Sigmoid colon (tissue), 7 donors: ENCODE results near the gene KLF16. TPM values are rescaled to one million over a fixed set of nuclear protein-coding genes. Genes with fewer than 3 reads are reported as not detected.

Experiments used
- DNase-seq: peaks from one replicate; pipeline ENCODE4 v3.0.0-alpha.2; 2019
- H3K27ac ChIP-seq, 4 donors: fragments of 200-600 bp; sonication (generic); one replicate each; pipeline ENCODE4 v1.5.1; 2016 to 2019; ENCODE audit warnings: mild to moderate bottlenecking in 1 of 4
- H3K27me3 ChIP-seq, 3 donors: fragments of 200-600 bp; sonication (generic); one replicate each; pipeline ENCODE4 v1.5.1; 2019; ENCODE audit warnings: mild to moderate bottlenecking in 1 of 3
- H3K36me3 ChIP-seq, 4 donors: fragments of 200-600 bp; sonication (generic); one replicate each; pipeline ENCODE4 v1.5.1; 2016 to 2019
- H3K4me1 ChIP-seq, 4 donors: fragments of 200-600 bp; sonication (generic); one replicate each; pipeline ENCODE4 v1.5.1; 2017 to 2019
- H3K4me3 ChIP-seq, 4 donors: fragments of 200-600 bp; sonication (generic); one replicate each; pipeline ENCODE4 v1.5.1; 2017 to 2019; ENCODE audit warnings: mild to moderate bottlenecking in 2 of 4, moderate library complexity in 1 of 4
- H3K9me3 ChIP-seq, 4 donors: fragments of 200-600 bp in 3 of 4; sonication (generic) in 3 of 4; one replicate each; pipeline versions ENCODE4 v1.5.1 to v1.6.1; 2013 to 2019
- CTCF ChIP-seq, 4 experiments: fragments of 450-650 bp in 3 of 4; fragments of 200-600 bp in 1 of 4; IDR thresholded peaks; one replicate each; pipeline ENCODE4 v1.5.1; 2016 to 2019; ENCODE audit warnings: antibody characterized with exemption in 4 of 4, mild to moderate bottlenecking in 3 of 4, moderate library complexity in 2 of 4
- EP300 ChIP-seq, 4 donors: sonication (generic); formaldehyde crosslinking; IDR thresholded peaks; one replicate each; pipeline ENCODE4 v1.6.1; 2017; ENCODE audit warnings: antibody characterized with exemption in 4 of 4
- POLR2A ChIP-seq, 2 donors: fragments of 450-650 bp; IDR thresholded peaks; one replicate each; pipeline ENCODE4 v1.6.1; 2016; ENCODE audit warnings: antibody characterized with exemption in 2 of 2, mild to moderate bottlenecking in 2 of 2, moderate library complexity in 2 of 2
- POLR2AphosphoS5 ChIP-seq, 4 donors: sonication (generic); formaldehyde crosslinking; IDR thresholded peaks; one replicate each; pipeline ENCODE4 v1.6.1; 2017; ENCODE audit warnings: antibody characterized with exemption in 4 of 4
- WGBS, 2 donors: extraction: QIAGEN DNeasy Blood & Tissue Kit; methylation state at CpG; one replicate each; pipeline ENCODE4 v1.1.7; 2013; 5-methylcytosine and 5-hydroxymethylcytosine counted together
- intact Hi-C: fragments of 100-400 bp; cut with DNase I; formaldehyde crosslinking; loops from one replicate; pipeline ENCODE4 v1.15.1; 2023
- polyA plus RNA-seq, 3 donors: library from polyadenylated mRNA; stranded (reverse); fragments of 200-250 nt; gene quantifications; one replicate each; pipeline ENCODE4 v1.2.3, GENCODE V29; 2013
- total RNA-seq, 4 donors: library from RNA; depleted of rRNA; stranded (reverse); fragments of >200 nt; gene quantifications; one replicate each; pipeline ENCODE4 v1.1.0, GENCODE V29; 2016
- donor health status: healthy with polysubstance abuse.
- donor health status: Bipolar disorder and iron deficiency.
- donor health status: healthy.

The KLF16 gene
- total and polyA plus RNA-seq, 7 donors, result 2.1 to 20.5 (median 8.4) TPM

DNA sequence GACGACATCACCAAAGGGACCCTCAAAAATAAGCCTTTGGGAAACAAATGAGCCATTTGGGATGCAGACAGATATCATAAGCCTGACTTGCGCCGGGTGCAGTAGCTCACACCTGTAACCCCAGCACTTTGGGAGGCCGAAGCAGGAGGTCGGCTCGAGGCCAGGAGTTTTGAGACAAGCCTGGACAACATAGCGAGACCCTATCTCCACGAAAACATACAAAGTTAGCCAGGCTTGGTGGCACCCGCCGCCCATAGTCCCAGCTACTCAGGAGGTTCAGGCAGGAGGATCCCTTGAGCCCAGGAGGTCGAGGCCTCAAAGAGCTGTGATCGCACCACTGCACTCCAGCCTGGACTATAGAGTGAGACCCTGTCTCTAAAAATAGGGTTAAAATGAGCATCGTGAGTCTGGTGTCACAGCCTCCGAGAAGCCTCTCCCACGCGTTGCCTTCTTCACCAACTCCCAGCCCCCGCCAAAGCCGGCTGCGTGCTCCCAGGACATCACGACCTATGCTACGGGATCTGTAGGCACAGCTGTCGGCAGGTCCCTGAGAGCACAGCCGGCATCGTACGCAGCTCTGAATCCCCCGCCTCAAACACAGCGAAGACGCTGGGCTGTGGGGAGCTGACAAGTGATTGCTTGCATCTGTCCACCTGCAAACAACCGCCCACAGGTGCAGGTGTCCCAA lies 16.7 kb downstream of the KLF16 start:
- peak overlapping the region in 3 of 4 donors; percentile 100 for H3K4me3 ChIP-seq
- intact Hi-C loops, result no loop called here

GRCh38 chr19:1845642-1846041 lies 17.7 kb downstream of the KLF16 start:
- Histone ChIP-seq H3K36me3 (no peaks in the 10 kb centered on the region), H3K4me1 (peaks cover 0 to 72% (median 65%) of the 10 kb centered on the region in 4 donors), H3K27ac (no peak overlapping the region), H3K4me3 (no peak overlapping the region), H3K9me3 (no peaks in the 10 kb centered on the region), H3K27me3 (no peaks in the 10 kb centered on the region)
- WGBS, 2 donors, result 91 to 92% methylated on average over 11 of the region's 11 CpGs
- intact Hi-C loops, result no loop called here
- TF ChIP-seq CTCF (IDR thresholded peaks at IDR 0.05) (no peak), POLR2A (IDR thresholded peaks at IDR 0.05) (no peak), EP300 (IDR thresholded peaks at IDR 0.05) (no peak), POLR2AphosphoS5 (IDR thresholded peaks at IDR 0.05) (no peak)
- no peak for DNase-seq

More for the DNA sequence above, 16.7 kb downstream of the KLF16 start:
- peaks cover under 1 to 6% (median 5%) of the 10 kb centered on the region in 3 donors for H3K27me3 ChIP-seq
- DNase-seq, result no peak
- peaks cover 0 to 67% (median 60%) of the 10 kb centered on the region in 4 donors for H3K4me1 ChIP-seq
- no peaks in the 10 kb centered on the region for H3K9me3 ChIP-seq
- no peak overlapping the region for H3K27ac ChIP-seq
- no peaks in the 10 kb centered on the region for H3K36me3 ChIP-seq
- TF ChIP-seq EP300 (IDR thresholded peaks at IDR 0.05) (no peak), POLR2AphosphoS5 (IDR thresholded peaks at IDR 0.05) (no peak), CTCF (IDR thresholded peaks at IDR 0.05) (no peak), POLR2A (IDR thresholded peaks at IDR 0.05) (no peak)
- 79 to 86% methylated on average over 29 of the region's 29 CpGs for WGBS, 2 donors

DNA sequence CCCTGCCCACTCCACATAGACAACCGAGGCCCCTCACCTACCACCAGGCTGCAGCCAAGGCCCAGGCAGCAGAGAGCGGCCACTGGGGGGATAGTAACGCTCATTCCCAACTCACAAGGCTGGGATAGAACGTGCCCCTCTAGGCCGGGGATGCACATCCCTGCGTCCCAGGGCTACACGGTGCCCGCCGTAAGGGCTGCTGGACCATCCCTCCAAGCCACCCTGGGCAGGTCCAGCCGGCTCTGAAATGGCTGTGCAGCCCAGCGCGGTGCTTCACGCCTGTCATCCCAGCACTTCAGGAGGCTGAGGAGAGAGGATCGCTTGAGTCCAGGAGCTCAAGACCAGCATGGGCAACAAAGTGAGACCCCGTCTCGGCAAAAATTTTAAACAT lies 18.3 kb downstream of the KLF16 start:
- WGBS, 2 donors, result 86 to 92% methylated on average over 16 of the region's 16 CpGs
- DNase-seq, result no peak
- TF ChIP-seq POLR2AphosphoS5 (IDR thresholded peaks at IDR 0.05), result no peak
- TF ChIP-seq POLR2A (IDR thresholded peaks at IDR 0.05), result no peak
- no peak for TF ChIP-seq CTCF (IDR thresholded peaks at IDR 0.05)
- H3K4me3 ChIP-seq, result no peak overlapping the region
- H3K9me3 ChIP-seq, result no peaks in the 10 kb centered on the region
- H3K27ac ChIP-seq, result no peak overlapping the region
- H3K4me1 ChIP-seq, result peaks cover 0 to 72% (median 66%) of the 10 kb centered on the region in 4 donors
- intact Hi-C loops, result no loop called here
- no peaks in the 10 kb centered on the region for H3K36me3 ChIP-seq
- no peaks in the 10 kb centered on the region for H3K27me3 ChIP-seq

GRCh38 chr19:1844513-1845124 lies 18.8 kb downstream of the KLF16 start:
- Histone ChIP-seq H3K4me1 (peaks cover 0 to 72% (median 68%) of the 10 kb centered on the region in 4 donors), H3K9me3 (no peaks in the 10 kb centered on the region), H3K36me3 (peaks cover 0 to 2% (median 0%) of the 10 kb centered on the region in 4 donors), H3K27ac (no peak overlapping the region), H3K27me3 (no peaks in the 10 kb centered on the region), H3K4me3 (no peak overlapping the region)
- intact Hi-C loops, result no loop called here
- WGBS, 2 donors, result 41 to 80% methylated on average over 19 of the region's 19 CpGs
- no peak for TF ChIP-seq EP300 (IDR thresholded peaks at IDR 0.05)
- TF ChIP-seq CTCF (IDR thresholded peaks at IDR 0.05), result no peak
- DNase-seq, result no peak
